Kasumi-1 (cell line): ENCODE data around the gene KMT2E.
A peak's percentile ranks its signal among the peaks of the same experiment; 100 is the strongest.

Source experiments
- DNase-seq, 2 experiments: peaks; one replicate each; lab custom pipeline; 2025; lab: John Stamatoyannopoulos, UW

The KMT2E gene

GRCh38 chr7:105130580-105130979 lies 116.6 kb downstream of the KMT2E start:
- DNase-seq: no peak

GRCh38 chr7:105131033-105131656 lies 117.1 kb downstream of the KMT2E start:
- DNase-seq: peak; percentile 31 to 36

DNA sequence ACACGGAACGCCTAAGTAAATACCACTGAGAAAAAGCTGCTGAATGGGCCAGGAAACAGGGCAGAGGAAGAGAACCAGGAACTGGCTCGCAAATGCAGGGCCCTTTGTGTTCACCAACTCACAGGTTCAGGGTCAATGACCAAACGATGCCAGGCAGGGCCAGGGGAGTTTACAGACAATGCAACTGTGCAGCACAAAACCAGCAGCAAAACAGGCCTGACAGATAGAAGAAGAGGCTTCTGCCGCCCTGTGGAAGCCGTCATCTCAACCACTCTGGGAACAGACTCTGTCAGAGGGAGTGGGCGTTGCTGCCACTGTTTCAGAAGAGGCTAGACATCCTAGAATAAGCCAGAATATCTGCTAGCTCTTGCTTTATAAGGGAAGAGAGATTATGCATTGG lies 117.9 kb downstream of the KMT2E start:
- no peak for DNase-seq

GRCh38 chr7:105132335-105132734 lies 118.3 kb downstream of the KMT2E start:
- no peak for DNase-seq

GRCh38 chr7:105132835-105133234 lies 118.8 kb downstream of the KMT2E start:
- no peak for DNase-seq

- DNase-seq: no peak
Observed at GRCh38 chr7:105133358-105133757, 119.4 kb downstream of the KMT2E start.

DNA sequence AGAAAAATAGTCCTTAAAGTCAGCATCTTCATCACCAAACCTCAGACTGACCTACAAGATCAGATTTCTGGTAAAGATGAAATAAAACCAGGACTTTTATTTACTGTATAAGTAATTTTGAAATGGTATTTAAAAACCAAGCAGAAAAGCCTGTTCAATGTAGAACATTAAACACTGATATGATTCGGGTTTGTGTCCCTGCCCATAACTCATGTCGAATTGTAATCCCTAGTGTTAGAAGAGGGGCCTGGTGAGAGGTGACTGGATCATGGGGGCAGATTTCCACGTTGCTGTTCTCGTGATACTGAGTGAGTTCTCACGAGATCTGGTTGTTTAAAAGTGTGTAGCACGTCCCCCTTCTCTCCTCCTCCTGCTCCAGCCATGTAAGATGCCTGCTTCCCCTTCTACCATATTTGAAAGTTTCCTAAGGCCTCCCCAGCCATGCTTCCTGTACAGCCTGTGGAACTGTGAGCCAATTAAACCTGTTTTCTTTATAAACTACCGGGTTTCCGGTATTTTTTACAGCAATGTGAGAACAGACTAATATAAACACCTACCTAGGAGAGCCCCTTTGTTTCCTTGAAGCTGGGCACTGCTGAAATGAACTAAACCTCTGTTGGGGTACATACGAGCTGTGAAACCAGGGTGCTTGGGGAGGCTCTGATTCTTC lies 120.1 kb downstream of the KMT2E start:
- DNase-seq: no peak

GRCh38 chr7:105136221-105136620 lies 122.2 kb downstream of the KMT2E start:
- peak in 1 of 2 experiments; percentile 4 for DNase-seq

DNA sequence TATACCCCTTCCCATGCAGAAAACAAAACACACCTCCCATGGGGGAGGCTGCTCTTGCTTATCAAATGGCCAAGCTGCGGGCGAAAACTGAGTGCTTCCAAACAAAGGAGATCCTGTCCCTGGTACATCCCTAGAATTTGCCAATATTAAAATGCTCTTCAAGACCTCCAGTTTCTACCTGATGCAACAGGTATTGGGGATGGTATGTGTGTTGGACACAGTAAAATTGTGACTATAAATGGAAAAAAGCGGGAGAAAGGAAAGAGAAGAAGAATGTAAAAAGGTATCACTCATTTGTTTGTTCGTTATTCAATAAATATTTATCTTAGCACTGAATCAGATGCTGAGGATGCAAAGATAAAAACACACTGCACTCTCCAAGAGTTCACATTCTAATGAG lies 123.9 kb downstream of the KMT2E start:
- no peak for DNase-seq

GRCh38 chr7:105139381-105139780 lies 125.4 kb downstream of the KMT2E start:
- no peak for DNase-seq

DNA sequence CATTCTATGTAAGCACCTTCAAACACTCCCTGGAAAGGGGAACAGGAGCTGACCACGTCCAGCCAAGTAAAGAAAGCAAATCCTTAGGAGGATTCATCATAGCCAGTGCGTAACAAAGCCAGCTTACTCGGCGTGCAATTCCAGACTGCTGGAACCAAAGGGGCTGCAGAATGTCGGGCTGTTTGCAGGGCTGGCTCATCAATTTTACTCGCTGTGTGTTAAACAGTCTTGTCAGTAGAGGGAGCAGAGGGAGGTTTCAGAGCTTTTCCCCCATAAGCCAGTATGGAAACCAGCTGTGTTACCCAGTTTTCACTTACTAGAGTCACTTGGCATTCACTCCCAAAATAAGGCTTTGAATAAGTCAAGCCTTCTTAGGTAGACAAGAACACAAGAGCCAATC lies 127.1 kb downstream of the KMT2E start:
- DNase-seq: peak; percentile 32 to 59

DNA sequence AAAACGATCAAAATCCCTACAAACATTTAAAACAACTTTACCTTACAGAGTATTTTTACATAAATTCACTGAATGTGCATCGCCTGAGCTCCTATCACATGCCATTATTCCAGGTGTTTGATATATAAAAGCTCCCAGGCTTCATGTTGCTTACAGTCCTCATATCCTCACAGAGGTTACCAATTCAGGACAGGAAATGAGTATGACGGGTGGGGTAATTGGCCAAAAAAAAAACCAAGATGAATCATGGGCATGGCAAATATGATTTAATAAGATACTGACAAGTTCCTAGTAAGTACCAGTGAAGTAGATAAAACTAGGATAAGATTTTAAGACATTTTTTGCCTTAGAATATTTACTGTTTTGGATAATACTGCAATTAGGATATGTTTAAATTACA lies 135.8 kb downstream of the KMT2E start:
- no peak for DNase-seq

- no peak for DNase-seq
Observed at GRCh38 chr7:105151152-105151551, 137.1 kb downstream of the KMT2E start.

DNA sequence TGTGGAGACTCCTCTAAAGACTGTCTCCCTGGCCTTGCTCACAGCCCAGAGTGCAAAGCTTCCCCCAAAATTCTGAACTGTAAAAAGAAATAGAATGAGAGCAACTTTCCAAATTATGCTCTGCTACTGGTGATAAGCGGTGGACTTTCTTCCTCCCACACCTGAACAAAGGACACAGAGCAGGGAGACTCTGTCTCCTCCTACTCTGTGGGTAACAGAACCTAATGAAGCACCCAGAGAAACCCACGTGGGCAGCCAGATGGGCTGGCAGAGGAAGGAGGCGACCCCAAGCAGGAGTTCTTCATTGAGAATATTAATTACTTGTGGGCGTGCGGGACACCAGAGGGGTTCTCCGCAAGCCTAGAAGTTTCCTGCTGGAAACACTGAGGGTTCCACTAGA lies 139.5 kb downstream of the KMT2E start:
- DNase-seq: no peak

DNA sequence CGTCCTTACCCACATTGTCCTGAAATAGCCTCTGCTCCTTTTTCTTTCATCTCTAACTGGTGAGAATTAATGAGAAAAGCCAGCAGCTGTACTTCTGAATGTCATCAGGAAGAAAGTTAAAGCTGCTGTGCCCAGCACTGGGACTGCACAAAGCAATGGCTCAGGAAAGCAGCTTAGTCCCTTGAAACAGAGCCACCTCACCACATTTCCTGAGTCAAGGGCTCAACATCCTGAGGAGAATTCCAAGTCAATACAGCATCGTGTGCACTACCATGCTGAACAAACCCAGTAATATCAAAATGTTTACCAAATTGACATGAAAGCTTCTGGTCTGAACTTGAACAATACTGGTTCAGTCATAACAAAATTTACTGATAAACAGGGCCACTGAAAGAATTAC lies 140.1 kb downstream of the KMT2E start:
- no peak for DNase-seq

GRCh38 chr7:105156731-105157130 lies 142.7 kb downstream of the KMT2E start:
- no peak for DNase-seq

DNA sequence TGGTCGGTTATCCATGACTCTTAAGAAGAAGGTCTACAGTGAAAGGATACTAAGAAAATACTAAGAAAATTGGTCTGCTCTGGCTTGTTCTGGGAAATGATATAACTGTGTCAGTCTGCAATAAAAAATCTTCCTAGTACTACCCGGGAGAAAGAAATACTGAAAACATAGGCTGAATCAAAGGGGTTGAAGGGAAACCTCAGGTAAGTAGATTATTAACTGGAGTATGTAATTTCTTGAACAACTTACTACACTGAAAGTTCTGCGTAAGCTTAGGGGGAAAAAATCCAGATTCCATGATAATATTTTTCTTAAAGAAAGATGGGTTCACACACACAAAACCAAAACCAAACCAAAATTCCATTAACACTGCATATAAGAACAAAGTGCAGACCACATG lies 143.3 kb downstream of the KMT2E start:
- no peak for DNase-seq

- DNase-seq: no peak
Observed at GRCh38 chr7:105161366-105161765, 147.4 kb downstream of the KMT2E start.
